H1 (cell line): ENCODE data around the gene TMEM255A. TPM values are rescaled to one million over a fixed set of nuclear protein-coding genes. Genes with fewer than 3 reads are reported as not detected.

Experiments
- CTCF ChIA-PET: fragments of 300-600 bp; sonication (Branson Sonifier 250); formaldehyde crosslinking; loops from one replicate; lab custom pipeline; 2021; ENCODE audit not compliant: partially characterized antibody; lab: Charles Lee
- POLR2A ChIA-PET: fragments of 300-600 bp; sonication (Branson Sonifier 250); formaldehyde crosslinking; loops from one replicate; lab custom pipeline; 2021; ENCODE audit warnings: inconsistent platforms; ENCODE audit not compliant: partially characterized antibody; lab: Charles Lee
- DNase-seq, 2 experiments: peaks; one replicate each; pipeline versions ENCODE4 v3.0.0 to v3.0.0-alpha.2; 2010 to 2022; ENCODE audit warnings: low spot score in 2 of 2, low read depth in 1 of 2, mixed read lengths in 1 of 2
- FAIRE-seq: peaks from 2 replicates; lab custom pipeline; 2011; peaks lifted over from hg19 to GRCh38; lab: Jason Lieb, UNC
- H2AFZ ChIP-seq: 2 replicates; pipeline ENCODE4 v1.8.1; 2012; ENCODE audit warnings: low read length, inconsistent platforms
- H2AK5ac ChIP-seq: 2 replicates; pipeline ENCODE4 v1.6.1; 2013; ENCODE audit warnings: low read depth, low read length
- H2BK120ac ChIP-seq: replicated peaks from 2 replicates; pipeline ENCODE3; 2013; ENCODE audit warnings: low read depth, low read length, inconsistent platforms
- H2BK12ac ChIP-seq: 2 replicates; pipeline ENCODE4 v1.6.1; 2013; ENCODE audit warnings: low read depth, low read length
- H2BK15ac ChIP-seq: 2 replicates; pipeline ENCODE4 v1.6.1; 2013; ENCODE audit warnings: low read length
- H2BK20ac ChIP-seq: 2 replicates; pipeline ENCODE4 v1.6.1; 2013; ENCODE audit warnings: low read length
- H2BK5ac ChIP-seq: 2 replicates; pipeline ENCODE4 v1.6.1; 2013; ENCODE audit warnings: low read depth, low read length
- H3K14ac ChIP-seq: 2 replicates; pipeline ENCODE4 v1.6.1; 2013; ENCODE audit warnings: inconsistent platforms; ENCODE audit not compliant: insufficient read length
- H3K18ac ChIP-seq: 2 replicates; pipeline ENCODE4 v1.6.1; 2013; ENCODE audit warnings: low read length; ENCODE audit errors: extremely low read depth
- H3K23ac ChIP-seq: 2 replicates; pipeline ENCODE4 v1.6.1; 2013; ENCODE audit warnings: inconsistent platforms; ENCODE audit not compliant: insufficient read length
- H3K23me2 ChIP-seq: 2 replicates; pipeline ENCODE4 v1.6.1; 2013; ENCODE audit warnings: low read depth, low read length
- H3K27ac ChIP-seq: 2 replicates; pipeline ENCODE4 v1.6.1; 2011; ENCODE audit warnings: low read depth, low read length, inconsistent platforms
- H3K27me3 ChIP-seq, 4 experiments: replicated peaks in 1 of 4; 1 replicate in 1 of 4; 2 replicates in 3 of 4; pipeline versions ENCODE4 v1.6.1 to v1.8.1; 2011 to 2013; ENCODE audit warnings: low read length in 3 of 4, mild to moderate bottlenecking in 3 of 4, inconsistent platforms in 2 of 4, mixed read lengths in 2 of 4, moderate library complexity in 1 of 4; ENCODE audit not compliant: control insufficient read depth in 3 of 4, insufficient read depth in 3 of 4; ENCODE audit errors: extremely low read depth in 1 of 4
- H3K36me3 ChIP-seq, 4 experiments: 2 replicates each; pipeline versions ENCODE4 v1.6.1 to v1.8.1; 2011 to 2013; ENCODE audit warnings: mild to moderate bottlenecking in 4 of 4, low read length in 3 of 4, moderate library complexity in 2 of 4, control low read depth in 1 of 4, inconsistent platforms in 1 of 4; ENCODE audit not compliant: insufficient read depth in 4 of 4, control insufficient read depth in 2 of 4
- H3K4ac ChIP-seq: replicated peaks from 2 replicates; pipeline ENCODE3; 2013; ENCODE audit warnings: low read length, low read depth, mixed read lengths, inconsistent platforms; ENCODE audit not compliant: insufficient read length
- H3K4me1 ChIP-seq, 4 experiments: replicated peaks in 1 of 4; 1 replicate in 1 of 4; 2 replicates in 3 of 4; pipeline versions ENCODE4 v1.6.1 to v1.8.1; 2011 to 2013; ENCODE audit warnings: low read length in 3 of 4, inconsistent platforms in 2 of 4, mixed read lengths in 1 of 4; ENCODE audit not compliant: insufficient read depth in 4 of 4, control insufficient read depth in 3 of 4
- H3K4me2 ChIP-seq, 2 experiments: 2 replicates each; pipeline versions ENCODE4 v1.6.1 to v1.8.1; 2011 to 2013; ENCODE audit warnings: low read depth in 2 of 2, low read length in 2 of 2, control low read depth in 1 of 2, inconsistent platforms in 1 of 2, mild to moderate bottlenecking in 1 of 2; ENCODE audit not compliant: insufficient read depth in 1 of 2
- H3K4me3 ChIP-seq, 4 experiments: fragments of 200-600, 300-600 bp in 1 of 4; sonication (generic), shearing (Covaris generic), sonication (Bioruptor Twin) in 1 of 4; 2 replicates each; pipeline versions ENCODE4 v1.5.1 to v1.8.1; 2011 to 2016; ENCODE audit warnings: low read length in 4 of 4, low read depth in 3 of 4, control low read depth in 2 of 4, inconsistent platforms in 2 of 4, mild to moderate bottlenecking in 2 of 4, mixed read lengths in 1 of 4, moderate library complexity in 1 of 4; ENCODE audit not compliant: insufficient read depth in 2 of 4; ENCODE audit errors: extremely low read depth in 1 of 4
- H3K56ac ChIP-seq: replicated peaks from 2 replicates; pipeline ENCODE3; 2013; ENCODE audit warnings: low read depth, mild to moderate bottlenecking, mixed read lengths, low read length, inconsistent platforms; ENCODE audit not compliant: insufficient read length
- H3K79me1 ChIP-seq: 2 replicates; pipeline ENCODE4 v1.6.1; 2013; ENCODE audit warnings: low read depth, low read length, control low read depth
- H3K79me2 ChIP-seq, 2 experiments: 2 replicates each; pipeline versions ENCODE4 v1.6.1 to v1.8.1; 2012 to 2013; ENCODE audit warnings: low read length in 2 of 2, mild to moderate bottlenecking in 2 of 2, inconsistent platforms in 1 of 2; ENCODE audit not compliant: insufficient read depth in 2 of 2, control insufficient read depth in 1 of 2
- H3K9ac ChIP-seq, 4 experiments: replicated peaks in 1 of 4; 1 replicate in 1 of 4; 2 replicates in 3 of 4; pipeline versions ENCODE4 v1.6.1 to v1.8.1; 2011 to 2013; ENCODE audit warnings: low read depth in 3 of 4, low read length in 3 of 4, control low read depth in 2 of 4, mild to moderate bottlenecking in 2 of 4, moderate library complexity in 2 of 4, inconsistent platforms in 1 of 4; ENCODE audit errors: extremely low read depth in 1 of 4
- H3K9me3 ChIP-seq, 2 experiments: 2 replicates each; pipeline versions ENCODE4 v1.6.1 to v1.8.1; 2012 to 2013; ENCODE audit warnings: mild to moderate bottlenecking in 2 of 2, moderate library complexity in 2 of 2, control low read depth in 1 of 2, inconsistent platforms in 1 of 2, low read depth in 1 of 2, low read length in 1 of 2, mixed read lengths in 1 of 2; ENCODE audit not compliant: insufficient read depth in 2 of 2
- H4K20me1 ChIP-seq, 2 experiments: replicated peaks in 1 of 2; 2 replicates each; pipeline versions ENCODE3 to v1.8.1; 2011 to 2013; ENCODE audit warnings: inconsistent platforms in 2 of 2, low read length in 2 of 2, mild to moderate bottlenecking in 1 of 2; ENCODE audit not compliant: insufficient read depth in 2 of 2, control insufficient read depth in 1 of 2
- H4K5ac ChIP-seq: 2 replicates; pipeline ENCODE4 v1.6.1; 2013; ENCODE audit warnings: low read length, low read depth, mixed read lengths, inconsistent platforms; ENCODE audit not compliant: insufficient read length
- H4K8ac ChIP-seq: 2 replicates; pipeline ENCODE4 v1.8.0; 2013; ENCODE audit warnings: mild to moderate bottlenecking, moderate library complexity, low read length, inconsistent platforms; ENCODE audit not compliant: insufficient read depth; ENCODE audit errors: extremely low read depth
- H4K91ac ChIP-seq: replicated peaks from 2 replicates; pipeline ENCODE3; 2013; ENCODE audit warnings: low read length, mixed read lengths, inconsistent platforms; ENCODE audit not compliant: insufficient read length
- ASH2L ChIP-seq: fragments of 200-600, 300-600 bp; sonication (generic); IDR thresholded peaks from one replicate; pipeline ENCODE4 v1.7.1; 2017; ENCODE audit warnings: low read length
- ATF3 ChIP-seq: IDR thresholded peaks from 2 replicates; pipeline ENCODE4 v1.6.1; 2011; ENCODE audit warnings: low read depth, mild to moderate bottlenecking, low read length; ENCODE audit not compliant: insufficient read depth
- CBX8 ChIP-seq: fragments of 300-800, 300-1000 bp; sonication (generic); IDR thresholded peaks from 2 replicates; pipeline ENCODE4 v1.7.1; 2016; ENCODE audit warnings: low read depth, low read length, borderline replicate concordance
- CHD1 ChIP-seq: IDR thresholded peaks from 2 replicates; pipeline ENCODE4 v1.6.1; 2012; ENCODE audit warnings: low read depth, low read length, improper control_type of control experiment
- EGR1 ChIP-seq: IDR thresholded peaks from 2 replicates; pipeline ENCODE4 v1.6.1; 2011; ENCODE audit warnings: low read depth, low read length, borderline replicate concordance
- GTF2F1 ChIP-seq: IDR thresholded peaks from 2 replicates; pipeline ENCODE4 v1.6.1; 2012; ENCODE audit warnings: low read depth, low read length, improper control_type of control experiment, borderline replicate concordance
- NANOG ChIP-seq: IDR thresholded peaks from 2 replicates; pipeline ENCODE4 v1.6.1; 2011; ENCODE audit warnings: low read length, low read depth, mild to moderate bottlenecking, inconsistent platforms; ENCODE audit not compliant: insufficient read depth, poor library complexity, severe bottlenecking
- NRF1 ChIP-seq: IDR thresholded peaks from 2 replicates; pipeline ENCODE4 v1.6.1; 2011; ENCODE audit warnings: mild to moderate bottlenecking, low read depth, low read length, improper control_type of control experiment
- SAP30 ChIP-seq: fragments of 300-600 bp; sonication (generic); IDR thresholded peaks from 2 replicates; pipeline ENCODE4 v1.7.1; 2012; ENCODE audit warnings: low read length, moderate library complexity, mild to moderate bottlenecking, inconsistent platforms; ENCODE audit not compliant: insufficient read depth, insufficient replicate concordance
- SP4 ChIP-seq: IDR thresholded peaks from 2 replicates; pipeline ENCODE4 v1.6.1; 2012; ENCODE audit warnings: low read length, inconsistent platforms
- TBP ChIP-seq: IDR thresholded peaks from 2 replicates; pipeline ENCODE4 v1.6.1; 2011; ENCODE audit warnings: low read depth, low read length, improper control_type of control experiment
- TCF12 ChIP-seq: IDR thresholded peaks from 2 replicates; pipeline ENCODE4 v1.6.1; 2011; ENCODE audit warnings: low read depth, mild to moderate bottlenecking, low read length
- TEAD4 ChIP-seq: IDR thresholded peaks from 2 replicates; pipeline ENCODE4 v1.6.1; 2012; ENCODE audit warnings: low read depth, low read length, inconsistent platforms, mixed read lengths
- WGBS, 2 experiments: shearing (Covaris generic) in 1 of 2; methylation state at CpG; one replicate each; pipeline versions ENCODE4 v1.1.6 to v1.1.7; 2013 to 2015; ENCODE audit warnings: low lambda C conversion rate in 2 of 2, mixed read lengths in 2 of 2, inconsistent platforms in 1 of 2, low coverage in 1 of 2, missing lambda C conversion rate in 1 of 2; ENCODE audit not compliant: insufficient replicate concordance in 2 of 2, insufficient coverage in 1 of 2, insufficient read length in 1 of 2; ENCODE audit errors: extremely low coverage in 1 of 2, missing lambda C conversion rate in 1 of 2; 5-methylcytosine and 5-hydroxymethylcytosine counted together
- polyA plus RNA-seq, 7 experiments: library from polyadenylated mRNA; depleted of rRNA in 3 of 7; stranded (reverse) in 5 of 7; unstranded in 2 of 7; fragments of >200 nt in 5 of 7; fragments of 200-250 nt in 2 of 7; gene quantifications; 1 replicate in 5 of 7; 2 replicates in 1 of 7; 4 replicates in 1 of 7; pipeline versions ENCODE4 v1.2.1 to v1.2.3, GENCODE V29; 2011 to 2013; ENCODE audit warnings: missing spikeins in 2 of 7, mixed read lengths in 2 of 7
- total RNA-seq: library from RNA; stranded (reverse); fragmentation: NEBNext Ultra II Directional; extraction: Animal tissue kit (Norgen Biotek cat#: 25700); gene quantifications from 2 replicates; pipeline ENCODE4 v1.2.1, GENCODE V29; 2021

TMEM255A gene
- total and polyA plus RNA-seq, 2 of the 8 experiments (the other 6 are each of a cell fraction or from before 2014, with no cell fraction given): 0.73 to 2.3 TPM

GRCh38 chrX:120228187-120228908, 82.9 kb downstream of the TMEM255A start:
- H3K79me2 ChIP-seq: no peaks in the 10 kb centered on the region
- H3K4me2 ChIP-seq: no peak overlapping the region
- DNase-seq: no peak
- no peaks in the 10 kb centered on the region for H3K23me2 ChIP-seq
- H3K4ac ChIP-seq: no peak overlapping the region
- H3K23ac ChIP-seq: no peak overlapping the region
- no peaks in the 10 kb centered on the region for H3K79me1 ChIP-seq
- no peak overlapping the region for H2BK12ac ChIP-seq
- no peak overlapping the region for H3K9ac ChIP-seq
- H4K91ac ChIP-seq: no peak overlapping the region
- H3K14ac ChIP-seq: no peak overlapping the region
- H3K4me3 ChIP-seq: no peak overlapping the region
- 87% methylated on average over 9 of the region's 9 CpGs; no CpG with 5 or more reads in 1 of the 2 experiments for WGBS, 2 experiments
- H4K5ac ChIP-seq: no peak overlapping the region
- H2AK5ac ChIP-seq: no peak overlapping the region
- no peak overlapping the region for H2BK20ac ChIP-seq
- no peak for FAIRE-seq
- no peak overlapping the region for H2BK120ac ChIP-seq
- H3K27ac ChIP-seq: no peak overlapping the region
- H4K8ac ChIP-seq: no peak overlapping the region
- no peak overlapping the region for H3K56ac ChIP-seq
- H3K4me1 ChIP-seq: no peaks in the 10 kb centered on the region
- no peak overlapping the region for H3K18ac ChIP-seq
- TF ChIP-seq GTF2F1 (no peak), CBX8 (no peak), TEAD4 (no peak), TBP (no peak), NANOG (no peak), NRF1 (no peak), ATF3 (no peak), EGR1 (no peak), SAP30 (no peak), TCF12 (no peak), ASH2L (no peak), SP4 (no peak), CHD1 (no peak)
- H3K36me3 ChIP-seq: peaks cover 0 to 3% (median 0%) of the 10 kb centered on the region in 4 experiments; a peak in 1 of 8 replicates
- peaks cover 0 to 3% of the 10 kb centered on the region in 2 experiments; a peak in 2 of 4 replicates for H3K9me3 ChIP-seq
- POLR2A ChIA-PET: interaction anchor here (0.8 kb wide), 1 partner anchor 14 kb away, joined by 3 read pairs; no protein-coding TSS in a partner anchor
- no peak overlapping the region for H2BK15ac ChIP-seq
- no peaks in the 10 kb centered on the region for H3K27me3 ChIP-seq
- no peaks in the 10 kb centered on the region for H4K20me1 ChIP-seq
- no peak overlapping the region for H2AFZ ChIP-seq
- H2BK5ac ChIP-seq: no peak overlapping the region
- CTCF ChIA-PET: interaction anchor here (0.7 to 3.3 kb wide), 2 partner anchors 14 to 23 kb away, joined by 4 to 18 read pairs; partner anchors contain the start of gene ZBTB33
